ENCODE results near the gene VPREB3.

- no peak for TF ChIP-seq CTCF (IDR thresholded peaks at IDR 0.05 in 2 of 3, conservative IDR thresholded peaks at IDR 0.05 in 1 of 3; ENCODE audit: borderline replicate concordance in 1 of 3, insufficient read depth in 1 of 3, low read depth in 2 of 3, low read length in 2 of 3)
- no peak for TF ChIP-seq POLR2A (IDR thresholded peaks at IDR 0.05; ENCODE audit: borderline replicate concordance, extremely low read depth, insufficient read depth, insufficient read length)
- no peak for TF ChIP-seq REST (IDR thresholded peaks at IDR 0.05; ENCODE audit: low read depth)
Measured at GRCh38 chr22:23772315-23772648, 18.1 kb upstream of the VPREB3 start.

Data from HCT116 (cell line).